ENCODE data around the gene DPH6. TPM values are rescaled to one million over a fixed set of nuclear protein-coding genes. Genes with fewer than 3 reads are reported as not detected.

The DPH6 gene
- total RNA-seq, 2 donors from 2014 or later, result 29.8 to 35.6 TPM

DNA sequence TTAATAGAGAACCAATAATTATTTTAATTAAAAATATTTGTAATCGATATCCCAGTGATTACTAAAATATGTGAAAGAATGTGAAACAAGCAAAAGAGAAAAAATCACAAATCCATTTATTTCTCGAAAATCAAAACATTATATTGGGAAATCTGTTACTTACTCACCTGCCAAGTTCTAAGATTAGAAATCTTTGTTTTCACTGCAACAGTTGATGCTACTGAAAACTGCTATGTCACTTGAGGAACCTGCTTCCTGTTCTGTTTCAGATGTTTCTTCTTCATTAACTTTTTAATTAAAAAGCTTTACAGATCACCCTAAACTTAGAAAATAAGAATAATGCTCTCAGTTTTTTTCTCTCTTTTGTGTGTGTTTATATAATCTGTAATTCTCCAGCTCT is 13.7 kb upstream of the DPH6 start:
- Histone ChIP-seq H3K36me3 (ENCODE audit: control insufficient read depth, insufficient read depth, low read length) (no peaks in the 10 kb centered on the region), H3K9me3 (ENCODE audit: control insufficient read depth, low read length) (no peaks in the 10 kb centered on the region), H3K9ac (ENCODE audit: extremely low read depth, low read length, poor library complexity, severe bottlenecking) (no peak overlapping the region), H3K4me3 (ENCODE audit: low read length) (no peak overlapping the region), H3K27ac (ENCODE audit: low read depth, low read length) (no peak overlapping the region), H3K27me3 (ENCODE audit: control insufficient read depth, insufficient read depth, low read length, poor library complexity, severe bottlenecking) (no peaks in the 10 kb centered on the region), H3K4me1 (ENCODE audit: control insufficient read depth, insufficient read depth, low read length) (peaks cover 4% of the 10 kb centered on the region)
- TF ChIP-seq CTCF (conservative IDR thresholded peaks at IDR 0.05), result no peak
- Mint-ChIP-seq H3K36me3 (ENCODE audit: low read depth) (no peaks in the 10 kb centered on the region), H3K4me1 (peaks cover 3% of the 10 kb centered on the region), H3K4me3 (no peak overlapping the region), H3K9me3 (no peaks in the 10 kb centered on the region), H3K27ac (no peak overlapping the region), H3K27me3 (ENCODE audit: insufficient read depth) (no peaks in the 10 kb centered on the region)
- no peak for DNase-seq
- 84 to 91% methylated on average over 1 of the region's 2 CpGs for WGBS, 2 experiments (ENCODE audit: insufficient coverage in 1 of 2, insufficient read length in 1 of 2)

DNA sequence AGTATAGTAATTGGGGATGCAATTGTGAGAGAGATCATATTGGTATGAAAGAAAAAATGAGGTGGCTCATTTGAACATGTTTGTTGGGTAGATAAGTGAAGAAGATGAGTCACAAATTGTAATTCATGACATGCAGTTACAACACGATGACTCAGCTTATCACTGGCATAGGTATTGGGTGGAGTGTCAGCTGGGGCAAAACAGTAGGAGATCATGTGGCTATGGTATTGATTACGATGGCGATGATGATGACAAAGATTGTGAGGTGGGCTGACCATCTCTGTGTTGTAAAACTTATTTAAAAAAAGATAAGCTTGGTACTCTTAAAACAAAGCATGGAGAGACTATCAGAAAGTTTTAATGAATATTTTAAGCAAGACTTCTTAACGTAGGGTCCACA is 11.6 kb upstream of the DPH6 start:
- H3K36me3 ChIP-seq (ENCODE audit: control insufficient read depth, insufficient read depth, low read length), result no peaks in the 10 kb centered on the region
- H3K4me3 ChIP-seq (ENCODE audit: low read length), result no peak overlapping the region
- H3K9me3 ChIP-seq (ENCODE audit: control insufficient read depth, low read length), result no peaks in the 10 kb centered on the region
- Mint-ChIP-seq H3K27ac (peak overlapping the region; percentile 20), H3K4me1 (peaks cover 3% of the 10 kb centered on the region), H3K36me3 (ENCODE audit: low read depth) (no peaks in the 10 kb centered on the region), H3K27me3 (ENCODE audit: insufficient read depth) (no peaks in the 10 kb centered on the region), H3K9me3 (no peaks in the 10 kb centered on the region), H3K4me3 (no peak overlapping the region)
- TF ChIP-seq CTCF (conservative IDR thresholded peaks at IDR 0.05), result no peak
- DNase-seq, result no peak
- WGBS, 2 experiments (ENCODE audit: insufficient coverage in 1 of 2, insufficient read length in 1 of 2), result 92 to 96% methylated on average over 4 of the region's 4 CpGs
- no peaks in the 10 kb centered on the region for H3K4me1 ChIP-seq (ENCODE audit: control insufficient read depth, insufficient read depth, low read length)
- no peak overlapping the region for H3K27ac ChIP-seq (ENCODE audit: low read depth, low read length)
- H3K27me3 ChIP-seq (ENCODE audit: control insufficient read depth, insufficient read depth, low read length, poor library complexity, severe bottlenecking), result no peaks in the 10 kb centered on the region
- H3K9ac ChIP-seq (ENCODE audit: extremely low read depth, low read length, poor library complexity, severe bottlenecking), result no peak overlapping the region

DNA sequence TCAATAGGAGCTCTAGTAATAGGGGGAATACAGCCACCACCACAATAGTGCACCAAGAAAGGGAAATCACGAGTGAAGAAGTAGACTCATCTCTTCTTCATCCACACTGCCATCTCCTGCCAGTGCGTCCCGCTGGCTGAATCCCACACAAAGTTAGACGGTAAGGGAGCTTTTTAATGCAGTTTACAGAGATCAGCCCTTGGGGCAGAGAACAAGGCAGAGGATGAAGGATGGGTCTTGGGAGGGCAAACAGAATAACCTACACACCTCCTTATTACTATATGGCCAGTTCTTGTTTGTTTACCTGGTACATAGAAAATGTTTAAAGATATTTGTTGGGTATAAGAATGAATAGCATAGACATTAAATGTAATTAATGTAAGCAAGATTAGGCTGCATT is 11.0 kb upstream of the DPH6 start:
- H3K9me3 ChIP-seq (ENCODE audit: control insufficient read depth, low read length), result no peaks in the 10 kb centered on the region
- H3K36me3 ChIP-seq (ENCODE audit: control insufficient read depth, insufficient read depth, low read length), result no peaks in the 10 kb centered on the region
- H3K27ac ChIP-seq (ENCODE audit: low read depth, low read length), result no peak overlapping the region
- no peaks in the 10 kb centered on the region for H3K4me1 ChIP-seq (ENCODE audit: control insufficient read depth, insufficient read depth, low read length)
- no peaks in the 10 kb centered on the region for H3K36me3 Mint-ChIP-seq (ENCODE audit: low read depth)
- no peaks in the 10 kb centered on the region for H3K27me3 Mint-ChIP-seq (ENCODE audit: insufficient read depth)
- no peaks in the 10 kb centered on the region for H3K9me3 Mint-ChIP-seq
- H3K27ac Mint-ChIP-seq, result no peak overlapping the region
- WGBS, 2 experiments (ENCODE audit: insufficient coverage in 1 of 2, insufficient read length in 1 of 2), result 79 to 87% methylated on average over 3 to 4 of the region's 4 CpGs
- no peak overlapping the region for H3K4me3 ChIP-seq (ENCODE audit: low read length)
- H3K4me1 Mint-ChIP-seq, result peaks cover 3% of the 10 kb centered on the region
- H3K27me3 ChIP-seq (ENCODE audit: control insufficient read depth, insufficient read depth, low read length, poor library complexity, severe bottlenecking), result no peaks in the 10 kb centered on the region
- DNase-seq, result no peak
- H3K9ac ChIP-seq (ENCODE audit: extremely low read depth, low read length, poor library complexity, severe bottlenecking), result no peak overlapping the region
- no peak overlapping the region for H3K4me3 Mint-ChIP-seq
- TF ChIP-seq CTCF (conservative IDR thresholded peaks at IDR 0.05), result no peak
